Lung (tissue), 12 donors: ENCODE data around the gene SMPDL3A. TPM values are rescaled to one million over a fixed set of nuclear protein-coding genes. Genes with fewer than 3 reads are reported as not detected.

Experiments
- ATAC-seq: fragments of 200-7000 bp; cut with Tn5 transposase; one replicate; pipeline ENCODE4 v1.9.1; 2020; ENCODE audit warnings: moderate number of reproducible peaks; ENCODE audit not compliant: insufficient read depth, low FRiP score
- DNase-seq, 3 donors: peaks; one replicate each; pipeline ENCODE4 v3.0.0-alpha.2; 2013 to 2017
- H3K27ac ChIP-seq, 2 donors: one replicate each; pipeline ENCODE4 v1.5.1; 2013; ENCODE audit warnings: mild to moderate bottlenecking in 2 of 2, moderate library complexity in 2 of 2, control low read depth in 1 of 2, inconsistent platforms in 1 of 2, low read depth in 1 of 2, low read length in 1 of 2
- H3K27me3 ChIP-seq, 3 donors: one replicate each; pipeline ENCODE4 v1.5.1; 2013; ENCODE audit warnings: low read length in 2 of 3; ENCODE audit not compliant: control insufficient read depth in 3 of 3, insufficient read depth in 3 of 3
- H3K36me3 ChIP-seq, 4 donors: one replicate each; pipeline ENCODE4 v1.5.1; 2013; ENCODE audit warnings: low read length in 4 of 4, mild to moderate bottlenecking in 1 of 4, moderate library complexity in 1 of 4; ENCODE audit not compliant: control insufficient read depth in 4 of 4, insufficient read depth in 4 of 4
- H3K4me1 ChIP-seq, 5 donors: one replicate each; pipeline ENCODE4 v1.5.1; 2013; ENCODE audit warnings: low read length in 5 of 5, mild to moderate bottlenecking in 2 of 5, moderate library complexity in 1 of 5; ENCODE audit not compliant: control insufficient read depth in 5 of 5, insufficient read depth in 5 of 5
- H3K4me3 ChIP-seq: one replicate; pipeline ENCODE4 v1.5.1; 2013; ENCODE audit warnings: mild to moderate bottlenecking, control low read depth, moderate library complexity
- H3K9ac ChIP-seq, 2 donors: one replicate each; pipeline ENCODE4 v1.5.1; 2013; ENCODE audit warnings: low read length in 2 of 2, control low read depth in 1 of 2; ENCODE audit not compliant: insufficient read depth in 1 of 2
- H3K9me3 ChIP-seq, 4 donors: one replicate each; pipeline ENCODE4 v1.5.1; 2013; ENCODE audit warnings: low read length in 3 of 4, mild to moderate bottlenecking in 1 of 4, moderate library complexity in 1 of 4; ENCODE audit not compliant: control insufficient read depth in 4 of 4, insufficient read depth in 3 of 4
- WGBS, 2 donors: extraction: QIAGEN DNeasy Blood & Tissue Kit; methylation state at CpG; one replicate each; pipeline ENCODE4 v1.1.7; 2013; 5-methylcytosine and 5-hydroxymethylcytosine counted together
- polyA plus RNA-seq, 2 donors: library from polyadenylated mRNA; stranded (reverse); fragments of 200-250 nt; gene quantifications; one replicate each; pipeline ENCODE4 v1.2.1, GENCODE V29; 2013
- total RNA-seq, 2 donors: library from RNA; depleted of rRNA in 1 of 2; stranded (reverse); fragments of >200 nt in 1 of 2; gene quantifications; one replicate each; pipeline ENCODE4 v1.2.1, GENCODE V29; 2014 to 2021
- TF ChIP-seq, protein P1 (sequence below): IDR thresholded peaks from 2 replicates; pipeline ENCODE4 v1.5.1; 2012; ENCODE audit warnings: mild to moderate bottlenecking; ENCODE audit errors: control extremely low read depth, extremely low read depth
- donor health status: control.
- donor health status: control.
- donor health status: Bipolar disorder and iron deficiency.
- donor health status: healthy.
- donor health status: DM: yes; HTN: yes; CAD: no.

Gene SMPDL3A
- total and polyA plus RNA-seq, 4 donors = 14.0 to 55.2 (median 30.0) TPM

DNA sequence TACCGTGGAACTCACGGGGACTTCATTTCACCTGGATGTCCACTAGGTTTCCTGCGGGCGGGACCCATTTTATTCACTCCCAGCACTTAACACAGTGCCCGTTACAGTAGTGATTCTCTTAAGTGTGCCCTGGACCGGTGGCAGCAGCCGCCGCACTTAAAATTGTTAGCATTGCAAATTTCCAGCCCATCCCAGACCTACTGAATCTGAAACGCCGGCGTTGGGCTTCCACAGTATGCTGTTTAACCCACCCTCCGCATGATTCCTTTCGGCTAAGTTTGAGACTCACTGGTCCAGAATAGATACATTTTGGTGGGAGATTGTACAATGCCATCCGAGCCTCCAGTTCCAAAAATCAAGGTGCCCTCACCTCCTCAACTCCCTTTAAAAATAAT, 967 bp downstream of the SMPDL3A start:
- Histone ChIP-seq H3K4me1 (peaks cover 0 to 35% (median 3%) of the 10 kb centered on the region in 5 donors), H3K9me3 (no peaks in the 10 kb centered on the region), H3K4me3 (peak overlapping the region; percentile 78), H3K9ac (peak overlapping the region; percentile 80 to 98), H3K36me3 (peaks cover 0 to 4% (median 0%) of the 10 kb centered on the region in 4 donors), H3K27ac (peak overlapping the region; percentile 95 to 98), H3K27me3 (no peaks in the 10 kb centered on the region)
- TF ChIP-seq, protein P1, sequence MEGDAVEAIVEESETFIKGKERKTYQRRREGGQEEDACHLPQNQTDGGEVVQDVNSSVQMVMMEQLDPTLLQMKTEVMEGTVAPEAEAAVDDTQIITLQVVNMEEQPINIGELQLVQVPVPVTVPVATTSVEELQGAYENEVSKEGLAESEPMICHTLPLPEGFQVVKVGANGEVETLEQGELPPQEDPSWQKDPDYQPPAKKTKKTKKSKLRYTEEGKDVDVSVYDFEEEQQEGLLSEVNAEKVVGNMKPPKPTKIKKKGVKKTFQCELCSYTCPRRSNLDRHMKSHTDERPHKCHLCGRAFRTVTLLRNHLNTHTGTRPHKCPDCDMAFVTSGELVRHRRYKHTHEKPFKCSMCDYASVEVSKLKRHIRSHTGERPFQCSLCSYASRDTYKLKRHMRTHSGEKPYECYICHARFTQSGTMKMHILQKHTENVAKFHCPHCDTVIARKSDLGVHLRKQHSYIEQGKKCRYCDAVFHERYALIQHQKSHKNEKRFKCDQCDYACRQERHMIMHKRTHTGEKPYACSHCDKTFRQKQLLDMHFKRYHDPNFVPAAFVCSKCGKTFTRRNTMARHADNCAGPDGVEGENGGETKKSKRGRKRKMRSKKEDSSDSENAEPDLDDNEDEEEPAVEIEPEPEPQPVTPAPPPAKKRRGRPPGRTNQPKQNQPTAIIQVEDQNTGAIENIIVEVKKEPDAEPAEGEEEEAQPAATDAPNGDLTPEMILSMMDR = no peak
- ATAC-seq (peak; percentile 12), DNase-seq (peak in 2 of 3 donors; percentile 53 to 64)
- WGBS, 2 donors = 3% methylated on average over 14 of the region's 14 CpGs

DNA sequence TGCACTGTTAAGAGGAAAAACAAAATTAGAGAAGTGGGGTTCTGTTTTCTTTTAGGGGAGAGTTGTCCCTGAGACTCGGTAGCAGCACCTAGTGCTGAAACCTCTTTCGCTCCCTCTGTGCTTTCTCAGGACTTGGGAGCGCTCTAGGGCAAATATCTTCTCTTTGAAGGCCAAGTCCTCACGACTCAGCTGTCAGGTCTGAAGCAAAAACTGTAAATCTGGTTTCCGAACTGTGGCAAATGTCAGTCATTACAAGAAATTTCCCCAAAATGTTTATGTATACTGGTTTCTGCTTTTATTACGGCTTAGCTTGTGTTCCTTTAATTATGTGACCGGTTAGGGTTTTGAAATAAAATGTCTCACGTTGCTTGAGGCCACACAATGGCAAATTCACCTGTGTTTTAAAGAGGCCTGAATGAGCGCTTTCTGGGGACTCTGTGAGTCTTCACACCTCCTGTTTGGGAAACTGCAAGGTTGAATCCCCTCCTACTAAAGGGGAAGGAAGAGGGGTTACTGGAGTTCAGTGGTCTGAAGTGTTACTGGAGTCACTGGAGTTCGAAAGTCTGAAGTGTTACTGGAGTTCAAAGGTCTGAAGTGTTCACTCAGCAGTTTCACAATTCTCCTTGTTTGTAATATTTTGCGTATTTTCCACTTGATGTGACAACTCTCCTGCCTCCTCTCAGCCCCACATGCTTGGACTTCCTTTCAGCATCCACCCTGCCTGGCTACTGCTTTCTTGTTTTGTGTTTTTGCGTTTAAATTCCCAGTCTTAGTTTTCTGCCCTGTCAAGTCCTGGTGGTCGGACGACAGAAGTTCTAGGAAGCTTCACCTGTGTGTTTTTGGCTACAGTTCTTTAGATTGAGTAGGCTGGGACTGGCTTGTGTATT, 1.6 kb downstream of the SMPDL3A start:
- no peaks in the 10 kb centered on the region for H3K9me3 ChIP-seq
- no peaks in the 10 kb centered on the region for H3K27me3 ChIP-seq
- peaks cover 0 to 35% (median 3%) of the 10 kb centered on the region in 5 donors for H3K4me1 ChIP-seq
- peak overlapping the region in 1 of 2 donors; percentile 98 for H3K9ac ChIP-seq
- H3K4me3 ChIP-seq = peak overlapping the region; percentile 78
- TF ChIP-seq, protein P1 = no peak
- 42 to 45% methylated on average over 14 of the region's 14 CpGs for WGBS, 2 donors
- H3K27ac ChIP-seq = peak overlapping the region; percentile 95 to 98
- H3K36me3 ChIP-seq = peaks cover 0 to 4% (median 0%) of the 10 kb centered on the region in 4 donors
- DNase-seq = peak; percentile 26 to 78 (median 73)
- ATAC-seq = peak; percentile 30

DNA sequence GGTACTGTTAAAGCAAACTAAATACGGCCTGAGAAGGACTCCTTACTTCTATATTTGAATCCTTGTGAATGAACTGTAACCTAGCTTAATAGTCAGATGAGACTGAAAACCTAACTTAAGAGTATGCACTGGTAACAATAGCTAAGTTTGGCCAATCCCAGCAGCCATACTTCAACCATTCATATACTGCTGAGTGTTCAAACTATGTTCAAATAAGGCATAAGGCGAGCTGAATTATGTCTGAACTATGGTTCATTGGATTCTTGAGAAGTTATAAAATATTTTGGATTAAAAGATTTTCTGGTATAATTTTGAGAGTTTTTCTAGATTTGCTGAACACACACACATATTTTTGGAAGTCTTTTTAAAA, 2.2 kb downstream of the SMPDL3A start:
- Histone ChIP-seq H3K9ac (no peak overlapping the region), H3K27me3 (no peaks in the 10 kb centered on the region), H3K36me3 (peaks cover 0 to 4% (median 0%) of the 10 kb centered on the region in 4 donors), H3K4me1 (peaks cover 0 to 35% (median 3%) of the 10 kb centered on the region in 5 donors), H3K9me3 (no peaks in the 10 kb centered on the region), H3K4me3 (no peak overlapping the region), H3K27ac (peak overlapping the region in 1 of 2 donors; percentile 33)
- DNase-seq = peak in 2 of 3 donors; percentile 35
- TF ChIP-seq, protein P1 = no peak
- WGBS, 2 donors = 85 to 86% methylated on average over 2 of the region's 2 CpGs
- no peak for ATAC-seq
